ENCODE results near the gene SESN3. TPM values are rescaled to one million over a fixed set of nuclear protein-coding genes. Genes with fewer than 3 reads are reported as not detected.

Gene SESN3
- total RNA-seq, 1 experiment from 2014 or later: 36.8 TPM

DNA sequence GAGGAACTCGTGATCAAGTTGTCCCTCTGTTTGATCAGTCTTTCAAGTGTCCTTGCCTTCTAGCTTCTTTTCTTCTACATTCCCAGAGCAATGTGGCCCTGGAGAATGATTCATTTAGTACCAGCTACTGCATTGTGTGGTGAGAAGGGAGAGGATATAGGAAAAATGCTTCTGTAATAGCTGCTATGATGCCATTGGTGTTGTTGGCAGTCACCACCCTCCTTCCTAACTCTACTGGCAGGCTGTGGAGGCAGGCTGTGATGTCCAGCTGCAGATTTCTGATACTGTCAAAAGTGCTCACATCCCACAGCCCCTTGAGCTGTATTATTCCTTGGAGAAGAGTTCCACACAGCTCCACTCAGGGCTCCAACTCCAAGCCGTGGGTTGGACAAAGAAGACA is 88.6 kb downstream of the SESN3 start:
- H3K4me1 Mint-ChIP-seq: no peaks in the 10 kb centered on the region
- no peak overlapping the region for H3K4me3 Mint-ChIP-seq
- Histone ChIP-seq H3K4me2 (ENCODE audit: insufficient read depth, insufficient read length, low read length) (no peak overlapping the region), H3K4me1 (ENCODE audit: insufficient read depth, low read length) (no peaks in the 10 kb centered on the region), H2BK120ac (ENCODE audit: low read depth, low read length, poor library complexity, severe bottlenecking) (no peak overlapping the region), H3K79me1 (ENCODE audit: insufficient read depth, low read depth, low read length, poor library complexity, severe bottlenecking) (no peaks in the 10 kb centered on the region), H4K20me1 (ENCODE audit: control insufficient read depth, insufficient read depth, insufficient read length) (no peaks in the 10 kb centered on the region), H3K18ac (ENCODE audit: insufficient read length, low read depth, low read length) (no peak overlapping the region), H3K23ac (ENCODE audit: insufficient read length, low read depth, low read length) (no peak overlapping the region), H2AK5ac (ENCODE audit: insufficient read length, low read length) (no peak overlapping the region), H4K91ac (ENCODE audit: insufficient read length, low read depth, low read length) (no peak overlapping the region), H4K8ac (replicated peaks; ENCODE audit: insufficient read length, low read depth, low read length) (no peak overlapping the region), H3K56ac (ENCODE audit: insufficient read length, low read depth, low read length) (no peak overlapping the region), H3K79me2 (ENCODE audit: insufficient read depth, low read length) (no peaks in the 10 kb centered on the region), H2BK15ac (ENCODE audit: low read depth, low read length) (no peak overlapping the region), H2AFZ (ENCODE audit: low read length) (no peak overlapping the region), H3K27me3 (ENCODE audit: insufficient read depth, low read length) (peaks cover 10% of the 10 kb centered on the region; the same call in 1 of the 2 replicates), H2BK12ac (ENCODE audit: insufficient read length, low read depth, low read length) (no peak overlapping the region), H2BK5ac (ENCODE audit: insufficient read length, low read length) (no peak overlapping the region), H3K9ac (ENCODE audit: extremely low read depth, insufficient read length, low read length) (no peak overlapping the region), H3K23me2 (ENCODE audit: insufficient read length, low read depth, low read length, poor library complexity, severe bottlenecking) (no peaks in the 10 kb centered on the region), H3K14ac (ENCODE audit: insufficient read depth, low read length) (no peak overlapping the region), H3T11ph (ENCODE audit: low read length) (no peak overlapping the region), H2BK20ac (ENCODE audit: low read depth, low read length, poor library complexity, severe bottlenecking) (no peak overlapping the region), H4K5ac (ENCODE audit: insufficient read length, low read depth, low read length) (no peak overlapping the region), H3K4ac (ENCODE audit: low read depth, low read length) (no peak overlapping the region), H3K9me3 (ENCODE audit: control insufficient read depth, low read depth, low read length) (peaks cover 4% of the 10 kb centered on the region), H3K27ac (ENCODE audit: insufficient read length, low read depth, low read length) (no peak overlapping the region)
- WGBS (ENCODE audit: extremely low coverage, insufficient read length, low lambda C conversion rate): no CpG with 5 or more reads among the region's 2 CpGs
- H3K36me3 Mint-ChIP-seq (ENCODE audit: insufficient read depth in 1 of 3, low read depth in 3 of 3): no peaks in the 10 kb centered on the region
- TF ChIP-seq, protein P1, sequence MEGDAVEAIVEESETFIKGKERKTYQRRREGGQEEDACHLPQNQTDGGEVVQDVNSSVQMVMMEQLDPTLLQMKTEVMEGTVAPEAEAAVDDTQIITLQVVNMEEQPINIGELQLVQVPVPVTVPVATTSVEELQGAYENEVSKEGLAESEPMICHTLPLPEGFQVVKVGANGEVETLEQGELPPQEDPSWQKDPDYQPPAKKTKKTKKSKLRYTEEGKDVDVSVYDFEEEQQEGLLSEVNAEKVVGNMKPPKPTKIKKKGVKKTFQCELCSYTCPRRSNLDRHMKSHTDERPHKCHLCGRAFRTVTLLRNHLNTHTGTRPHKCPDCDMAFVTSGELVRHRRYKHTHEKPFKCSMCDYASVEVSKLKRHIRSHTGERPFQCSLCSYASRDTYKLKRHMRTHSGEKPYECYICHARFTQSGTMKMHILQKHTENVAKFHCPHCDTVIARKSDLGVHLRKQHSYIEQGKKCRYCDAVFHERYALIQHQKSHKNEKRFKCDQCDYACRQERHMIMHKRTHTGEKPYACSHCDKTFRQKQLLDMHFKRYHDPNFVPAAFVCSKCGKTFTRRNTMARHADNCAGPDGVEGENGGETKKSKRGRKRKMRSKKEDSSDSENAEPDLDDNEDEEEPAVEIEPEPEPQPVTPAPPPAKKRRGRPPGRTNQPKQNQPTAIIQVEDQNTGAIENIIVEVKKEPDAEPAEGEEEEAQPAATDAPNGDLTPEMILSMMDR (conservative IDR thresholded peaks at IDR 0.05): no peak
- peaks cover 97% of the 10 kb centered on the region for H3K27me3 Mint-ChIP-seq (ENCODE audit: low read depth)
- H3K27ac Mint-ChIP-seq: no peak overlapping the region
- no peak for DNase-seq
- H3K9me3 Mint-ChIP-seq: no peaks in the 10 kb centered on the region

All from H9 (cell line).